CD4-positive, alpha-beta T cell treated with Interleukin-2 at 100 ng/mL for 4 hours (primary cell): ENCODE data around the gene RIPOR3.
"Not testable (repeated sequence)": the region's sequence is repeated elsewhere in the genome, so short reads cannot be mapped to it uniquely, and the experiment has no call there.

Source experiments
- DNase-seq: peaks from one replicate; pipeline ENCODE4 v3.0.0-alpha.2; 2020; ENCODE audit warnings: low spot score

Gene RIPOR3

DNA sequence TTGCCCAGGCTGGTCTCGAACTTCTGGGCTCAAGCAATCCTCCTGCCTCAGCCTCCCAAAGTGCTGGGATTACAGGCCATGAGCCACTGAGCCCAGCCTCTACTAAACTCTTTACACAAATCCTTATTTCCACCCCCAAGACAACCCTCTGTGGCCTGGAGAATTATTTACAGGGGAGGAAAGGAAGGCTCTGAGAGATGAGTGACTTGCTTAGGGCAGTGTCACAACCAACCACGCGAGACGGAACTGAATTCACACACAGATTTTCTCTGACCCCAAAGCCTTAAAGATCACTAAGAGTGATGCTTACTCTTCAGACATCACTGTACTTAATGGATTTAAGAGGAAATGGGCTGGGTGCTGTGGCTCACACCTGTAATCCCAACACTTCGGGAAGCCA lies 86.2 kb downstream of the RIPOR3 start:
- no peak for DNase-seq

DNA sequence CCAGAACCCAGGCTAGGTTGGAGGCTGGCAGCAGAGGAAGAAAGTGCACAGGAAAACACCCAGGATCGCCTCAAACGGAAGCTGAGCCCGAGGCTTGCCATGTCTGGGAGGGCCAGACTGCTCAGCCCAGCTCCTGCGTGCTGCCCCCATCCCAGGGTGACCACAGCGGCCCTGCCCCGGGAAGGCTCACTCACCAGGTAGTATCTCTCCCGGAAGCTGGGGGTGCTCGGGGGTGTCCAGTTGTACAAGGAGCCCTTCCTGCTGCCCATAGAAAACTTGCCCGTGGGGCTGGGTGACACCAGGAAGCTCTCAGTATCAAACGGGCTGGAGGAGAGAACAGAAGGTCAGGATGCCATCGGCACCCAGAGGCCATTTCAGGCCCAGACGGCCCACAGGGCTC lies 86.9 kb downstream of the RIPOR3 start:
- DNase-seq, result no peak

DNA sequence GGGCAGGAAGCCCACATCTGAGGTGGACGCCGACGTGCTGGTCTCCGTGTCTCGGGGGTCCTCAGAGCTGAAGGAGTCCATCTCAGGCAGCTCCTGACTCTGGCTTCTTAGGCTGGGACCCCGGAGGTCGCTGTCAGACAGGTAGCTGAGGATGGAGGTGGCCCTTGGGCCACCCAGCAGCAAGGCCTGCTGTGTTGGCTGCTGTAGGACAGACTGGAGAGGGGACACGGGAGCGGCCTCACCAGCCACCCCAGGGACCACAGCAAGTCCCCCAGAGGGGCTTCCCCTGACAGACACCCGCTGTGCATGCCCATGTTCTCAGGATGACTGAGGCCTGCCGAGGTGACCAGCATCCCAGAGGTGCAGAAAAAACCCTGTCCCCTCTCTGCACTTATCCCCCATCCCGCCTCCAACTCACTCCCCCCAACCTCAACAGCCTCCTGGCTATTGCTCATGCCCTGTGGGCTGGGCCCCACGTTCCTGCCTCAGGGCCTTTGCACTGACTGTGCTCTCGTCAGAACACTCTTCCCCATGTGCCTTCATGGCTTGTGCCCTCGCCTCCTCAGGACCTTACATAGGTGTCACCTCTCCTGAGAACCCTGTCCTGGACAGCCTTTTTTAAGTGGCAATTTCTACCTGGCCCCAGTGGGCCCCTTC lies 88.8 kb downstream of the RIPOR3 start:
- DNase-seq, result no peak

DNA sequence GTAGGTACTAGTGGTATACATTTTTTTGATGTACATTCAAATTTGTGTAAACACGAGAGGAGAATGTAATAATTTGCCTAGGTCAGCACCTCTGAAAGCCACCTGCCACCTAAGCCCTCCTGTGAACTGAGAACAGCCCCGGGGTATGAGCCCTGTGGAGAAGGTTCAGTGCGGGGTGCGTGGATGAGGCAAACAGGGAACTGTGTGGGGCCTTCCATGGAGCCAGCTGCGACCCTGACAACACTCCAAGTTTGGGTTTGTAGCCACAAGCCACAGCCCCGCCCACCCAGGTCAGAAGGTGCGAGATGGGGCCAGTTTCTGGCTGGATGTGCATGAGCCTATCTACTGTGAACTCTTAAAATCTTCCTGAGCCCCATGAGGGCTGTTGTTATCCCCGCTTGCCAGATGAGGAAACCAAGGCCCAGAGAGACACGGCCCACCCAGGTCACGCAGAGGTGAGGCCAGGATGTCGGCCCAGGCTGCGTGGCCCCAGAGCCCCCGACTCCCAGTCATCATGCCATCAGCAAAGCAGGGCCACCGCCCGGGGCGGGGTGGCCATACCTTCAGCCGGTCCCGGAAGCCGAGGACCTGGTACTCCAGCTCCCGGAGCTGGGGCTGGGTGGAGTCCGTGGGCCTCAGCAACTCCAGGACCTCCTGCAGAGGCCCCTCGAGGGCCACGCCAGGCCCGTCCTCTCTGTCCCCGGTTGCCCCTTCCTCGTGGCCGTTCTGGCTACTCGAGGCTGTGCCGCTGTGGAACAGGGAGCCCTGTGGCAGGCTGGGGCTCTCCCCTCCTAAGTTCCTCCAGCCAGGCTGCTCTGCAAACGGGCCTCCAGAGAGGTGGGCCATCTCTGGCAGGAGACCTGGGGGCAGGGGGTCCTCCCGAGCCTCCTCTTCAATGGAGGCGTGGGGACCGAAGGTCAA lies 89.6 kb downstream of the RIPOR3 start:
- no peak for DNase-seq

DNA sequence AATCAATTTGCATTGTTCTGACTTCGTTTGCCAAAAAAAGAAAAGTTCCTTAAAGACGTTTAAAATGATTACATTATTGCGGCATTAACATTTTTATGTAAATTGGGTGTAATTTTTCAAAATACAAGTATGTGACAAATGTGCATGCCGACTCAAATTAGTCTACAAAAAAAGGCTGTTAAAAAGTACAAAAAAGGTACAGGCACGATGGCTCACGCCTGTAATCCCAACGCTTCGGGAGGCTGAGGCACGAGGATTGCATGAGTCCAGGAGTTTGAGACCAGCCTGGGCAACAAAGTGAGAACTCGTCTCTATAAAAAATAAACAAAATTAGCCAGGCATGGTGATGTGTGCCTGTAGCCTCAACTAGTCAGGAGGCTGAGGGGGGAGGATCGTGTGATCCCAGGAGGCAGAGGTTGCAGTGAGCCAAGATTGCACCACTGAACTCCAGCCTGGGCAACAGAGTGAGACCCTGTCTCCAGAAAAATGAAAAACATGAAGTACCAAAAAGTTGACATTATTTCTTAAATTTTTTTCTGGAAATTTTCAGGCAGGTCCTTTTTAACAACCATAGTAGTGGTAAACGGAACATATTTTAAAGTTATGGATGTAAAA lies 91.0 kb downstream of the RIPOR3 start:
- DNase-seq, result no peak

DNA sequence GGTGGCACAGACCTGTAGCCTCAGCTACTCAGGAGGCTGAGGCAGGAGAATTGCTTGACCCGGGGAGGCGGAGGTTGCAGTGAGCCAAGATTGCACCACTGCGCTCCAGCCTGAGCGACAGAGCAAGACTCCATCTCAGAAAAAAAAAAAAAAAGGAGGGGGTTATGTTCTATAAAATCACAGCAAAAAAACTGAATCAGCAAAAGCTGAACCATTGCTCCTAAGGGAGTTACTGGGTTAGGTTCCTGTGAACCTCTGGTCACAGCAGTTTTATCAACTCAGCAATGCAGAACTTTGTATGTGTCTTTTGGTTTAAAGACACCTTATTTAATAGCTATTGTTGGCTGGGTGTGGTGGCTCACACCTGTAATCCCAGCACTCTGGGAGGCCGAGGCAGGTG lies 92.6 kb downstream of the RIPOR3 start:
- DNase-seq, result not testable (repeated sequence)

DNA sequence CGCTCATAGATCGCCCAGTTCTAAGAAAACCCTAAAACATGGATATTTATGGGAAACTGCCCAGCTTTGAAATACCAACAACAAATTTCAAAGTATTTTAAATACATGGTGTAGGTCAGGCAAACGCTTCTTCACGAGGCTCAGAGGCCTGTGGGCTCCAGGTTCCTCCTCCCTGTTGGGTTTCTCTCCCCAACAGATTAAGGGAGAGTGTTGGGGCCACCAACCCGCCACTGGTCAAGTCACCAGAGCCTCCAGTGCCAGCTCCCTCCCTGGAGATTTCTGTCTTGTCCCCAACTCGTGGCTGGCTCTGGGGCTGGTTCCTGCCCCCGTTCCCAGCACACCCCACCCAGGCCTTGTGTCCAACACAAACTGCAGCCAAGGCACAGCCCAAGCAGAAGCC lies 93.3 kb downstream of the RIPOR3 start:
- no peak for DNase-seq

DNA sequence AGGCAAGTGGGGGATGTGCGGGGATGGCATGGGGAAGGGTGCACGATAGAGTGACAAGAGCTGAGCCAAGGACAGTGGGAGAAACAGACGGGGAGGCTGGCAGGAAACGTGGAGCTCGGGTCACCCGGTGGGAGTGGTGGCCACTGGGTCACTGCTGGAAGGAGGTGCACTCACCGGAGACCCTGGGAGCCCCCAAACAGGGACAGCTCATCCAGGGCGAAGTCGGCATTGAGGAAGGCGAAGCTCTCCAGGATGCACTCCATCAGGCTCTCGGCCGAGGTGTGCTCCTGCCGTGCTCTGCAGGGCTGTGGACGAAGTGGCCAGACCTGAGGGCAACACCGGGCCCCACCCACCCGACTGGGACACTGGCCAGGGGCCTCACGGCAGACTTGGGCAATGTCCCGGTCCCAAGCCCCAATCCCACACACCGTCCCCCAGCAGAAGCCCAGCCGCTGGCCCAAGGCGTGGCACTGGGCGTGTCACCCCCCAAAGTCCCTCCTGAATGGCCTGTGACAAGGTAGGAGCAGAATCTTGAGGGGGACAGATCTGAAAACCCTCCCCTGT lies 93.9 kb downstream of the RIPOR3 start:
- DNase-seq, result no peak

DNA sequence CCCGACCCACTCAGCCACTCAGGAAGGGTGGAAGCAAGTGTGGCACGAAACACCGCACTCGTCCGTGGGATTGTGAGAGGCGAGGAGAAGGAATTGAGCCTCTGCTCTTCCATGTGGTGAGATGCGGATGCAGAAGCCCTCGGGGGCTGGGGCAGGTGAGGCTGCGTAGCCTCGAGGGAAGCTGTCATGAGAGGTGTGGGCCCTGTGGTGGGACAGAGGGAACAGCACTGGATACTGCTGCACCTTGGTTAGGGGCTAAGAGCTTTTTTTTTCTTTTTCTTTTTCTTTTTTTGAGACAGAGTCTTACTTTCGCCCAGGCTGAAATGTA lies 94.7 kb downstream of the RIPOR3 start:
- DNase-seq, result no peak

DNA sequence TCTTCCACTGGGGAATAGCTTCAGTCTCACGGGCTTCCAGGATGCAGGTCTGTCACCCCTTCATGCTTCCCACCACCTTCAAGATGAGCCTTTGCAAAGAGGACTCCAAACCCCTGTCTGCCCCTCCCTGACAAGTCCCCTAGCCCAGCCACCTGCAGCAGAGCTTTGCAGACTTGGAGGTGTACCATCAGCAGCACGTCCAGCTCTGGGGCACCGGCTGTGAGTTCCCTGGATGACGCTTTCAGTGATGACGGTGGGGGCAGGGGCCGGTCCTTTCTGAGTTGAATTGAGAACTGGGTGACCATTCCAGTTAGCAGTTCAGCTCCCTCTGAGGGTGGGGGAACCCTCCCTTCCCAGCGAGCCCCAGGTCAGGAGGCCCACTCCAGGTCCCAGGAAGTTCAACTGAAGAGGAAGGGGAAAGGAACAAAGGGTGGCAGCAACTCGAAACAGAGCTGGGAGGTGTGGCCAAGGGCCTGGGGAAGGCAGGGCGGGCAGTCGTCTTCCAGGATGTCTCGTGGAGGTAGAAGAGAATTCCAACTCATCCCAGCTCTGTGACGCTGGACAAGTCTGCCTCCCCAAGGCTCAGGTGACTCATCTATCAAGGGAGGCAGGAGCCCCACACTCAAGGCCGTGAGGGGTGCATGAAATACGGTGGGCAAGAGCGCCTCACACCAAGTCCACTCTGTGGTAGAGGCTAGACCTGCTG lies 95.2 kb downstream of the RIPOR3 start:
- no peak for DNase-seq

DNA sequence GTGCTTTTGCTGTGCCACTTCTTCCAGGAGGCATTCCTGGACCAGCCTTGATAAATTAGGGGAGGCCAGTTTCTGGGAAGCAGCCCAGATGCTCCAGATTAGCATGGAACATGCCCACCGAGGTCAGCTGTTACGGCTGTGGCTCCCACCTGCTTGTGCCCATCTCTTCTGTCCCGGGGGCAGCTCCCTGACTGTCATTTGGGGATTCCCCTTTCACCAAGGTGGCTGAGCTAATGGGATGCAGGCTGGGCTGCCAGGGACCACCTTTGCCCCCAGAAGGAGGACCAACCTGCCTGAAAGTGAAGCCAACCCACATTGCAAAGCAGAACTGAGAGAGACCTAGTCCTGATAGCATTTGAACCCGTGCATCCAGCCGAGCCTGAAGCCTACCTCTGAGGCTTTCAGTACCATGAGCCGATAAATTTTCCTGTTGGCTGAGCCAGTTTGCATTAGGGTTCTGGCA lies 95.9 kb downstream of the RIPOR3 start:
- DNase-seq, result no peak

DNA sequence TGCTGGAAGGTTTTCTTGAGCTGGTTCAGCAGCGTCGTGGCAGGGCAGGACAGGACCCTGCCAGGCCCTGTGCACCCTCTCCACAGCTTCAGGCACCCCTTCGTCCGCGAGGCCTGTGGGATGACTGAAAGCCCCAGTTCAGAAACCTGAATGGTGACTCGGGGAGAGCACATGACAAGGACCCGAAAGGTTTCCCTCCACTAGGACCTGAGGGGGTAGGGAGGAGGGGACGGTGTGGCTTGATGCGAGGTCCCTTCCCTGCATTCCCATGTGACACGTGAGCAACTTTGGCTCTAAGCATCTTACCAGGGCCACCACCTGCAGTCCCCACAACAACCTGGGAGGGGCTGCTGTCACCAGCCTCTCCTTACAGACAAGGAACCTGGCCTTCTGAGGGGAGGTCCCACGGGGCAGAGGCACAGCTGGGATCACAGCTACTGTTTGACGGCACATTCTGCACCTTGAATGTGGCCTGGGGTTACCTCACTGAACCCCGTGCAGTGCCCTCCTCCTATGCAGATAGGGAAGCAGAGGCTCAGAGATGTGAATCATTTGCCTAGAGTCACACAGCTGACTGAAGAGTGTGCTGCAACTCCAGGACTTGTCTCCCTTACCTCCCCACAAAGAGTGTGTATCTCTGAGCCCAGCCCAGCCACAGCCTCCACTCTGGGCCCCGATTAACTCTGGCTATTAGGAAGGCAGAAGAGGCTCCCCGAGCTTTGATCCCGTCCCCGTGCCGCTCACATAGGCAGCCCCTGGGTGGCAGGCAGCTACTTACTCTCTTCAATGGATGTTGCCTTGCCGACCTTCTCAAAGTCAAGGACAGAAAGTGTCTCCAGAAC lies 96.5 kb downstream of the RIPOR3 start:
- no peak for DNase-seq

DNA sequence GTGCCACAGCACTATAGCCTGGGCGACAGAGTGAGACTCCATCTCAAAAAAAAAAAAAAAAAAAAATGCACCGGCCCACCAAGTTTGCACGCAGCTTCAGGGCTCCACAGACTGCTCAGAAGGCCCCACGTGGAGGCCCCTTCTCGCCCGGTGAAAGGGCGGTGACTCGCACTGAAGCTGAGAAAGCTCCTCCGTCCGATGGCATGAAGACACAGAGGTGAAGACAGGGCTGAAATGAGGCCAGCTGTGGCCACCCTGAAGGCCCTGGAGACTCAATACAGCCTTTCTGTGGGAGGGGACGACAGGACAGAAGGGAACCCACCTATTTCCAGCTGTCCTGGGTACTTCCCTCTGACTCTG lies 97.1 kb downstream of the RIPOR3 start:
- no peak for DNase-seq

DNA sequence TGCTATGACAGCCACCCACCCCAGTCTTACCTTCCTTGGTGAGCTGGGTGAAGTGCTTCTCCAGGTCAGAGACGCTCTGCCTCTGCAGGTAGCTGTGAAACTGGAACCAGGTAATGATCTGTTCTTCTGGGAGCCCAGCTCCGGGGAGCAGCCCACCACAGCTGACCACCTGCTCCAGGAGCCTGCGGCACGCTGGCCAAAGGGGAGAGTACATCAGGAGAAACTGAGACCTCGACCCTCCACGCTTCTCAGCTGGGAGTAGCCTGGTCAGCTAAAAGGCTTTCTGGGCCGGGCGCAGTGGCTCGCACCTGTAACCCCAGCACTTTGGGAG lies 98.4 kb downstream of the RIPOR3 start:
- no peak for DNase-seq

DNA sequence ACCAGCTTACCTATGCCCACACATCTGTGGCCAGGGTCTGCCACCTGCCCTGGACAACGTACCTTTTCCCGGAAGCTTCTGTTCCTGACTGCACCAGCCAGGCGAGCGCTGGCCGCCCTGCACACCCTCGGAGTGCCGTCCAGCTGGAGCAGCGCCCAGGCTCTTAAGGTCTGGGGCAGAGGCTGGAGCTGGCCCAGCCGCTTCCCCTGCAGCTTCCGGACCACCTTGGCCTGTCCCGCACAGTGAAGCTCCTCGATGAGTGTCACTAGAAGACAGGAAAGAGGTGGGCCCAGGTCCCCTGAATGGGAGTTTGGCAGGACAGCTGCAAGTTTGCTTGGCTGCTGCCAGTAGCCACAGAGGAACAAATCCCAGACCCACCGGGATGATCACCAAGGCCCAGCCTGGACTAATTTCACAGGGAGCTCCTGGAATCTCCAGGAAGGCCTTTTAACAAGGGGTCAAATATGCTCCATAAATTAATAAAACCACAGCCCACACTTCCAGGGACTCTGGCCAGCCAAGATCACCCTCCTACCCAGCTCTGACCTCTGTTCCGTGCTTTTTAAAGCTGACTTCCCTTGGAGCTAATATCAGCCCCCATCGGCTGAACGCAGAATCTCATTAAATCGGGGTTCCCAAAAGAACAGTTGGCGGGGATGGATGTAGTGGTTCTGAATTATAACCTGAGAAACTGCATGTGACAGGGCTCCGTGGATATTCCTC lies 98.9 kb downstream of the RIPOR3 start:
- DNase-seq, result no peak

DNA sequence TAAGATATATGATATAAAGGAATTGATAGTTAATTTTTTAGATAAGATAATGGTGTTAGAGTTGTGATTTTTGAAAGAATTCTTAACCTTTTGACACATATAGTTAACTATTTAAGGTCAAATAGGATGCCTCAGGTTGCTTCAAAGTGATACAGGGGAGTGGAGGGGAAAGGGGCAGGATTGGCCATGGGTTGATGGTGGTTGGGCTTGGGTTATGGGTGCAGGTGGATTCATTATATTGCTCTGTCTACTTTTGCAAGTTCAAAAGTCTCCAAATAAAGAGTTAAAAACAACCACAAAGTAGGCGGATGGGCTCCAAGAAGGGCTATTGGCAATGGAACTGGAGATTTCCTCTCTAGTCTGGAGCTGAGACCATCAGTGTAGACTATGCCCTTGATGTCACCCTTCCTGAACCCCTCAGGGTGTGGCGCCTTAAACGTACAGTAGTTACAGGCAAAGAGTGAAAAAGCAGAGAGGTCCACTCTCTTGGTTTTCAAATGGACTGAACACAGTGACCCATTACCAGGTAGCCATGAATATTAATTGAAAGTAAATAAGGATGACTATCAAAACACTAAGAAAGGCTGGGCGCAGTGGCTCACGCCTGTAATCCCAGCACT lies 100.0 kb downstream of the RIPOR3 start:
- no peak for DNase-seq

DNA sequence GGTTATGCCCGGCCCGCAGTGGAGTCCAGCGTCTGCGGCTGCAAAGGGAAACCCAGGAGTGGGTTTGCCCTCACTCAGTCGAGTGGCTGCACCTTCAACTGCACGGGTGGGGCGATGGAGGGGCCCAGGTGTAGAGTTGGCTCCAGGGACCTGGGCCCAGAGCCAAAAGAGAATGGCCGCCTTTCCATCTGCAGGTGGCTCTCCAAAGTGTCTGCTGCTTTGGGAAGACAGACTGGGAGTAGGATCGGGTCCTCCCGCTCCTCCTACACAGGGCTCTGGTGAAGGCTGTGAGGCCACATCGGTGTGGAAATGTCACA lies 101.0 kb downstream of the RIPOR3 start:
- no peak for DNase-seq

DNA sequence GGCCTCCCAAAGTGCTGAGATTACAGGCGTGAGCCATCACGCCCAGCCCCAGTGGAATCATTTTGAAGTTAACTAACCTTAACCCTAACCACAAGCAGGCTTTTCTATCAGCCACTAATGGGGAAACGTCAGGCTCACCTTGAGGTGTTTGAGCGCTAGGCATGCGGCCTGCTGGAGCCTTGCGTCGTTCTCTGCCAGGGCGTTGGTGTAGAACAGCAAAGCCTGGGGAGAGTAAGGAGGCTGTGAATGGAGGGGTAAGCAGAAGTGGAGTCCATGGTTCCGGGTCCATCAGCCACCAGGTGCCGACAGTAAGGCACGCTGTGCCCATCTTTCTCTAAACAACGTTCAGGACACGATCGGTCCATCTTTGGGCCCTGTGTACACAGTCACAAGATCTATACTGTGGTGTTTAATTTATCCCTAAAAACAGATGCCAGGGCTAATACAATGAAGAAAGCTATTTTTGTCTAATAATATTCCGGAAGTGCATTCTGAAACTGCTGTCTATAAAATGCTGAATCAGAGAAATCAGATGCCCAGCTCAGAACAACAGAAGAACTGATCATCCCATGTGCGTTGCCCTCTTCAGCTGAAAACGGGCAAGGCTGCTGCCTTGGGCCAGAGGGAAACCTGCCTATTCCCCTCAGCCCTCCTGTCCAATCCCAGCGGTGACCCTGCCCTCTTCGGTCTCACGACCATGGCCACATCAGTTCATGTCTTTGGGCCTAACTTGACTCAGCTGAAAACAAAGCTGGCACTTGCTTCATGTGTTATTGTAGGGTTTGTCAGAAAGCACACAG lies 101.6 kb downstream of the RIPOR3 start:
- no peak for DNase-seq

DNA sequence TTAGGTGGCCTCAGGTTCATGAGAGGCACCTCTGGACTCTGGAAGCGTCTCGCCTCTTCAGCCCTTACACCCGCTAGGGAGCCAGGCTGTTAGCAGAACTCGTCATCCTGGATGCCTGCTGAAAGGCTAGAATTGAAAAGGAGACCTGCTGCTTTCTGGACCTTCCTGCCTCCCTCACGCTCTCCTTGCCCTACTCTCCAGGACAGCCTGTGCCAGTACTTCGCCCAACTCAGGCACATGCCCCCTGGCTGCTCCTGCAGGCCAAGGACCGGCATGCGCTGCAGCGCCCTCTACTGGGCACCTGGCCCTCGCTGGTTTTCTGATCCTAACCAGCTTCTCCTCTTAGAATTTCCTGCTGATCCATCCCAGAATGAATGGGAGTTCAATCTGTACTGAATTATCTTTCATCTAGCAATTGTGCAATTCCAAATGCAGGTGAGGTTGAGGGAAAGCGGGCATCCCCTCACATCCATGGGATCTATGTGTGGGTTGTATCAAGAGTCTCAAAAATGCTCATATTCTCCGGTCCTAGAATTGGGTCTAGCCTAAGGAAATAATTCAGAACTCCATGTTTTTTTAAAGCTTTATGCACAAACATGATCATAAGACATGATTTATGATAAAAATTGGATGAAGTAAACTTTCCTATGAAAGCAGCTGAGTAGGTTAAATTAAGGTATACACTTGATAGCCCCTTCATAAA lies 103.2 kb downstream of the RIPOR3 start:
- peak; percentile 68 for DNase-seq
